NCI-H446 treated with DMSO at 0.1 percent for 48 hours (cell line): Measurements from ENCODE around the gene SERINC3.
A peak's percentile ranks its signal among the peaks of the same experiment; 100 is the strongest.
"Not testable (repeated sequence)": the region's sequence is repeated elsewhere in the genome, so short reads cannot be mapped to it uniquely, and the experiment has no call there.

Source experiments
- DNase-seq: peaks from one replicate; lab custom pipeline; 2025; lab: John Stamatoyannopoulos, UW

The SERINC3 gene

DNA sequence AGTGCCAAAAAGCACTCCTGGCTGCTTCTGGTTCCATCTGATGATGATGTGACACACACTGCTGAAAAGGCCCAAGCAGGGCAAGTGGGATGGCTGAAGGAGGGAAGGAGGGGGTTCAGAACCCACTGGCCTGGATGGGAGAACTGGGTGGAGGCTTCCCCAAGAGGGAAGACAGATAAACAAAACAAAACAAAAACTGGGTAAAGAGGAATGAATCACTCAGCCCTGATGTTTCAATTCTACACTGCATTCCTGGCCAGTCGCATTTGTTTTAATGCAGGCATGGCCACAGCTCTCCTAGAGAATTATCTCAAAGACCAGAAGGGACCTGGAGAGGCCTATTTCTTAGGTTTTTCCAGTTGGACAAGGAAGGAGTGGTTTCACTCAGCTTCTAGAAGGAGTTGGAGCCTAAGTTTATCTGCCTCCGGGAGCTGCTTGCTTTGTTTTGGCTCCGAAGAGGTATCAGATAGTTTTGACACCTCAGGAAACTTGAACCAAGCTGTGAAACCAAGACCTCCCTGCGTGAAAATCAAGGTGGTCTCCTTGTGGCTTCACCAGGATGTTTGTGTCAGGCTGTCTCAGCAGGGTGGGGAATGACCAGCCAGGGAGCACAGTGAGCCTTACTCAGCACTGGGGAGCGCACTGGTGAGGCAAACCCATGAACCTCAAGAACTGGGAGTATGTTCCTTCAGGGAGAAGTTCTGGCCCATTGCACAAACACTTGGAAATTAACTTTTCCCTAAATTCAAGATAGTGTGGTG, 30.1 kb downstream of the SERINC3 start:
- DNase-seq, result no peak

DNA sequence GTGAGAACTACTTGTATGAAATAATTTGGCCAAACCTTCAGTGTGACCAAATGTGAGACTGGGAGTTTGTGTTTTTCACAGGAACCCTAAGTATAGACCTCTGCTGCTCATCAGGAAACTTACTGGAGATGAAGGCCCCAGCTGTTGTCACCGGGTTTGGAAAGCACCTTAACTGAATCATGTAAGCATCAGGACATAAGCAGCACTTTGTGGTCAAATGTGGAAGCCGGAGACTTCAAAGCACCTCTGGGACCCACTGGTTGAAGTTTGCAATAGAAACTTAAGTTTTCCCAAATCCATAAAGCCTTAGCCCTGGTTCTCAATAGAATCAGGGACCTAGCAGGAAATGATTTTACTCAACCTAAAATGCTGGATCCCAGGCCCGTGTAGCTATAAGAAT, 31.9 kb downstream of the SERINC3 start:
- no peak for DNase-seq

DNA sequence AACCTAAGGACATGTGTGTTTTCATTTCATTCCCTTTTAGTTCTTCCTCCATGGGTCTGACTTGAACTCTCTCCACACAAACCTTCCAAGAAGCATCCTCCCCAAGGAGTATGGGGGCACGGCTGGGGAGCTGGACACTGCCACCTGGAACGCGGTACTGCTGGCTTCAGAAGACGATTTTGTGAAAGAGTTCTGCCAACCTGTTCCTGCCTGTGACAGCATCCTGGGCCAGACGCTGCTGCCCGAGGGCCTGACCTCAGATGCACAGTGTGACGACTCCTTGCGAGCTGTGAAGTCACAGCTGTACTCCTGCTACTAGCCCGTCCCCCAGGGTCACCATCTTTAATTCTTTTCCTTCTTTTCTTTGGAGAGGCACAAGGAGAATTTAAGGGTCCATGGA, 32.6 kb downstream of the SERINC3 start:
- DNase-seq, result no peak

DNA sequence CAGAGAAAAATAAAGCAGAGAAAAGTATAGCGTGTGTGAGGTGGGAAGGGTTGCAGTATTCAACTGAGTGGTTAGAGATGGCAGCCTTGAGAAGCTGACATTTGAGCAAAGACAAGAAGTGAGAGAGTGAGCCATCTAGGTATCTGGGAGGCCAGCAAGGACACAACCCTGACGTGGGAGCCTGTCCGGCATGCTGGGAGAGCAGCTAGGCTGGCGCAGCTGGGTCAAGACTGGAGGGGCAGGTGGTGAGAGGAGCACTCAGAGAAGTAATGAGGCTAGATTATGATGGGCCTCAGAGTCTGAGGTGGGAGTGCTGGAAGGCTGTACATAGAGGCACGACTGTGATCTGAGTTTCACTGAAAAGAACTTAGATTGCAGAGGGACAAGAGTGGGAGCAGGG, 33.3 kb downstream of the SERINC3 start:
- DNase-seq, result no peak

DNA sequence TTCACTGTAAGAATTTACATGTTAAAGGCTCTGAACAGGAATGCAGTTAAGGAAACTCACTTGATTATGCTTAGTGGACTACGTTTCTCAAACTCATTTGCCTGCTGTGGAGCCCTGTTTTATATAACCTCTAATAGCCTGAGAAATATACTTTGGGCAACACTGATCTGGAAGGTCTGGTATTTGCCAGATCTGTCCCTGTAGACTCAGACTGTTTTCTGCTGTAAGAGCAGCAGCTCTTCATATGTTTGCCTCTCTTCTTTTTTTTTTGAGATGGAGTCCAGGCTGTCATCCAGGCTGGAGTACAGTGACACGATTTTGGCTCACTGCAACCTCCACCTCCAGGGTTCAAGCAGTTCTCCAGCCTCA, 36.1 kb downstream of the SERINC3 start:
- no peak for DNase-seq

DNA sequence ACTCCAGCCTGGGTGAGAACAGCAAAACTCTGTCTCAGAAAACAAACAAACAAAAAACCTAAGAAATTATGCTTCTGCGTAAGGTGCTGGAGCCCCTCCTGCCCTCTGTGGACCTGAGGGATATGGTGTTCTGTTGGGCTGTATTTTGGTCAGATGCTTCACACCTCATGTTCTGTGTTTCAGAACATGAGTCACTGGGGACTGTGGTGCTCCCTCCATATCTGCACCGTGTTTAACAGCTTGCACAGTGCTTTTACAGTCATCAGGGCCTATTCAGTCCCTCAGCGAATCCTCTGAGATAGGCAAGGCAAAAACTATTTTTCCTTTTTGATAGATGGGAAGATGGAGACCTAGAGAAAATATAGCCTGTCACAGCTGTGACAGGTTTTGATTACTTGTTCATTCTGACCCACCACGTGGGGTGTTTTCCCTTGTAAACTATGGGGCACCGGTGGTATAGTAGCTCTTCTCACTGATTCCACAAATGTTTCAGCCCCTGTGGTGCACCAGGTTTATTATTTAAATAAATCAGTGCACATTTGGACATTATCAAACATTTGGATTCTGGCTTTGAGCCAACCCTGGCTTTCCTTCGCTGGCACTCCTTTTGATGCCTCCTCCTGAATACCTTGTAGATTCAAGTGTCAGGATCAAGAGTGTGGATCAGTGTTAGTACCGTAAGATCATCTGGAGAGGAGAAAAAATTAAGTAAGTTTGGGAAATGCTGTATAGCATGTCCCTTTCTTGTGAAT, 36.6 kb downstream of the SERINC3 start:
- DNase-seq, result no peak

DNA sequence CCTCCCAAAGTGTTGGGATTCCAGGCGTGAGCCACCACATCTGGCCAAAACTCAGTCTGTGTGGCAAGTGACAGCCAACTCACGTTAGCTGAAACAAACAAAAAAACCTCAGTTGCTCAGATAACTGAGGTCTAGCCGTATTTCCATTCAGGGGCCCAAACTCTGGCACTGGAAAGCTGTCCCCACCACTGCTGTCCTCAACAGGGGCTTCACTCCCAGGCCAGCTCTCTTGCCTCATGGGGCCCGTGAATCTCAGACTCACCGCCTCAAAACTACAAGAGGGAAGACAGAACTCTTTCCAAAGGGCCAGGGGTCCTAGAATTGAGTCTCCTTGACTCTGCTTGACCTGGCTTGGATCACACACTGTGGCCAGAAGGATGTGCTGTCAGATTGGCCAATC, 38.8 kb downstream of the SERINC3 start:
- no peak for DNase-seq

DNA sequence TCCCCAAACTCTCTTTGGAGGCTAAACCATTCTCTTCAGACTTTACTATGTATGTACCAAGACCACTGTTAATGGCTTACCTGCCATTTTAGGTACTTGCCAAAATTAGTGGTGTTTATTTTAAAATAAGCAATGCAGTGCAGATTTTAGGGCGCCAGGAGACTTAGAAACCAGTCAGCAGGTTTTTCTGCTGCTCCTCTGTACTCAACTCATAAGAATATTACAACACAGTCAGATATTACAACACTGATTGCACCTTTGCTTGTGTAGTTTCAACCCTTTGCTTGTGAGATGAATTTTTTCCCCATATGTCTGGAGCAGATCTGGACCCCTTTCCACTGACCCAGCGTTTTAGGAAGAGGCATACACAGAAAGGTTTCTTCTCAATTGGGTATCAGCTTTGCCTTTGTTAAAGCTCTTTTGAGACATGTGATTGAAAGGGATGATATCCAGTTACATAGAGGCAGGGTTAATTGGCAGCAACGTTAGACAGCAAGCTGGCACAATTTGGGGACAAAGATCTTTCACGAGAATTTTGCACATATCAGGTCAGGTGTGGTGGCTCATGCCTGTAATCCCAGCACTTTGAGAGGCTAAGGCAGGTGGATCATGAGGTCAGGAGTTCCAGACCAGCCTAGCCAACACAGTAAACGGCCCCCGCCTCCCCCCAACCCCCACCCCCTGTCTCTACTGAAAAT, 40.0 kb downstream of the SERINC3 start:
- no peak for DNase-seq

DNA sequence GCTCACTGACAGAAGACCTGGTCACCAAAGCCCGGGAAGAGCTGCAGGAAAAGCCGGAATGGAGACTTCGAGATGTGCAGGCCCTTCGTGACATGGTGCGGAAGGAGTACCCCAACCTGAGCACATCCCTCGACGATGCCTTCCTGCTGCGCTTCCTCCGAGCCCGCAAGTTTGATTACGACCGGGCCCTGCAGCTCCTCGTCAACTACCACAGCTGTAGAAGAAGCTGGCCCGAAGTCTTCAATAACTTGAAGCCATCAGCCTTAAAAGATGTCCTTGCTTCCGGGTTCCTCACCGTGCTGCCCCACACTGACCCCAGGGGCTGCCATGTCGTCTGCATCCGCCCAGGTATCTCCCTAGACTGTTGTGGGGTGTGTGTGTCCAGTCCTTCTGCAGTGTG, 41.8 kb downstream of the SERINC3 start:
- no peak for DNase-seq

DNA sequence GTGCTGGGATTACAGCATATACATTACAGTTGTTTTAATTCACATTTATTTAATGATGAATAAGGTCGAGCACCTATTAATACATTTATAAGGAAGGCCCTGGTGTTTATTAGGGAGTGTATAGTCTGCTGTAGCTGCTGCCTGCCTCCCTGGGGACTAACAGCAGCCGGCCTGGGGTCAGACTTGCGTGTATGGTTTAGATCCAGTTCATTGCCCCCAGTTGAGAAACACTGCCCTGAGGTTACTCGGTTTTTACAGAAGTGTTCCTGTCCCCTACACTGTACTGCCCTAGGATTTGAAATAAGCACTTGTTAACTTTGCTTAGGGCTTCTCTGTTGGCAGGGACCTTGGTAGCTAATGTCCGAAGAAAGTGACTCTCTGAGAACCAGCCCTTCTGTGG, 42.2 kb downstream of the SERINC3 start:
- no peak for DNase-seq

DNA sequence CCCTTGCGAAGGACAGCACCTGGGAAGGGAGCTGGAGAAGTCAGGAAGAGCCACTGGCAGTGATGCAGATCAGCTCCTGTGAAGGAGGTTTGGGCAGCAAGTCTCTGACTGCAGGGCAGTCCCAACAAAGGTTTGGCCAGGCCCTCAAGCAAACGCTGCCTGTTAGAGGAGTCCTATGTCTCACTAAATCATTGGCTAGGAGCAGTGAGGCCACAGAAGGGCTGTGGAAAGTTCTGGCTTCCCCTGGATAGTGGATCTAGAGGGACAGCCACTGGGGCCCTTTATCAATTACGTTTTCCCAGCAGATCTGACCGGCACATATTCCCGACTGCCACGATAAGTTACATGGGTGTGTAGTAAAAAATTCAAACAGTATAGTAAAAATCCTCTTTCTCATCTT, 43.7 kb downstream of the SERINC3 start:
- DNase-seq, result no peak

DNA sequence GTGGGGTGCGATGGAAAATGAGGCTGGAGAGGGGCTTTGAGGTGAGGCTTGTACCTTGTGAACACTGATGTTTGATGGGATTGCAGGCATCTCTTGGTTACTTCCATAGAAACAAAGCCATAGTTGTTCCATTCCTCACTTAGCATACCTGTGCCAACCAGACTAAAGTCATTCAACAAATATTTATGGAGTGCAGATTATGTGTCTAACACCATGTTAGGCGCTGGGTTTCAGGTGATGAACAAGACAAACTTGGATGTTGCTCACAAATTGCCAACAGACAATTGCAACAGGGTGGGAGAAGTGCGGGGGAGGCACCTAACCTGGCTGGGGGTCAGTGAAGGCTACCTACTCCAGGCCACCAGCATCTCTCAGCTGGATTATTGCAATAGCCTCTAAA, 44.7 kb downstream of the SERINC3 start:
- no peak for DNase-seq

DNA sequence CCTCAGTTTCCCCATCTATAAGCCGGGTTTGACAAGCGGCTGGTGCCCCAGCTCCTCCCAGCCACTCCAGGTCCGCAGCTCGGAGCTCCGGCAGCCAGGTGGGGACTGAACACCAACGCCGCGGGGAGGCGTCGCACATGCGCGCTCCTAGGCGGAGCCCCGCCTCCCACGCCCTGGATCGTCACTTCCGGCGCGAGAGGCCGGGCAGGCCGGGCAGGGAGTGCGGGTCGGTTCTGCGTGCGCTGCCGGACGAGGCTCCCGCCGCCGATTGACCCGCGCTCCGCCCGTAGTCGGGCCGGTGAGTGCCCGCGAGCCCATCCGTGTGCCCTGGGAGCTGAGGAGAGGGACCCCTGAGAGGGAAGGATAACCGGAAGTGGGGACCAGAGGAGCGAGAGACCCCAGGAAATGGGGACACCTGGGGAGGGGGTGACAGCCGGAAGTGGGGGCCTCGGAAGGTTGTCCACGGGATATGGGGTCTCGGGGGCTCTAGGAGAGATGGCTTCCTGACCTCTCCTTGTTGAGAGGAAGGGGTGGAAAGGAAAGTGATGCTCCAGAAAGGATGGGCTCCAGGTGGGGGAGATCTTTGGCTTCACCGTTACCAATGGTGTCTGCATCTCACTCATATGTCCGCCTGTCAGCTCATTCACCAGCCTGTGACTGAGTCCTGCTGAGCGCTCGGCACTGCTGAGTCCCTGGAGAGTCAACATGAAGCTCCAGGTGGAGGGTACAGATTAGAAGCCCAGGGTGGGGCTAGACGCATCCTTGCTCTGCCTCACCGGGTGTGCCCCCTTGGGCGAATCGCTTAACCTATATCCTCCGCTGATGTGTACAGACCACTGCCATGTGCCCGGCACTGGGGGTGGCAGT, 45.9 kb downstream of the SERINC3 start, which contains the start of gene TTPAL:
TTPAL (plus strand) TSS at position 181 of the 867 bp plus-strand sequence. CDS start 4,126 bp downstream, outside the sequence.
- DNase-seq, result peak; percentile 72

DNA sequence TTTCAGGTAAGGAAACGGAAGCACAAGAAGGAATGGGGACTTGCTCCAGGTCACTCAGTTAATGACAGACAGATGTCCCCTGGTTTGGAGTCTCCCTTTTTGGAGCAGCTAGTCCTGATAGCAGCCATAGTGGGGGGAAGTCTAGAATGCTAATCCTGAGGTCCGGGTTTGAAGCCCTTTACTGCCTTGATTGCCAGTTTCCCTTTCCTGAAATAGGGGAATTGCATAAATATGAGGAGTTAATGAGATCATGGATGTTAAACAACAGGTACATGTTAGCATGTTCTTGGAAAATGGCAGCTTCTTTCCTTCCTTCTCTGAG, 46.5 kb downstream of the SERINC3 start:
- DNase-seq, result no peak

DNA sequence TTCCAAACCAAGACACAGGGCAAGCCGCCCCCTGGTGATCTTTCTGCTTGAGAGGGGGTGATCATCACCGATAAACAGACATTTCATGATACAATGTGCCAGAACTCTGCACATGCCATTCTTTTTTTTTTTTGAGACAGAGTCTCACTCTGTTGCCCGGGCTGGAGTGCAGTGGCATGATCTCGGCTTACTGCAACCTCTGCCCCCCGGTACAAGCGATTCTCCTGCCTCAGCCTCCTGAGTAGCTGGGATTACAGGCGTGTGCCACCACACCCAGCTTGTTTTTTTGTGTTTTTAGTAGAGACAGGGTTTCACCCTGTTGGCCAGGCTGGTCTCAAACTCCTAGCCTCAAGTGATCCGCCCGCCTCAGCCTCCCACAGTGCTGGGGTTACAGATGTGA, 49.6 kb downstream of the SERINC3 start:
- not testable (repeated sequence) for DNase-seq

DNA sequence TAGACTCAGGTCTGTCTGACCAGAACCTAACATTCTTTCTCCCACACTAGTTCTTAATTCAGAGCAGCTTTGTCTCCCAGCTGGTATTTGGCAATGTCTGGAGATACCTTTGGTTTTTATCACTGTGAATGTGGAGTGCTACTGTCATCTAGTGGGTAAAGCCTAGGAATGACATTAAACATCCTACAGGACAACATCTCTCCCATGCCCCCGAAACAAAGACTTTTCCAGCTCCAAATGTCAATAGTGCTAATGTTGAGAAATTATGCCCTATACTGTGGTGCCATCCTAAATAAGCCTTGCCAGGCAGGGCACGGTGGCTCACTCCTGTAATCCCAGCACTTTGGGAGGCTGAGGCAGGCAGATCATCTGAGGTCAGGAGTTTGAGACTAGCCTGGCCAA, 50.4 kb downstream of the SERINC3 start:
- no peak for DNase-seq

DNA sequence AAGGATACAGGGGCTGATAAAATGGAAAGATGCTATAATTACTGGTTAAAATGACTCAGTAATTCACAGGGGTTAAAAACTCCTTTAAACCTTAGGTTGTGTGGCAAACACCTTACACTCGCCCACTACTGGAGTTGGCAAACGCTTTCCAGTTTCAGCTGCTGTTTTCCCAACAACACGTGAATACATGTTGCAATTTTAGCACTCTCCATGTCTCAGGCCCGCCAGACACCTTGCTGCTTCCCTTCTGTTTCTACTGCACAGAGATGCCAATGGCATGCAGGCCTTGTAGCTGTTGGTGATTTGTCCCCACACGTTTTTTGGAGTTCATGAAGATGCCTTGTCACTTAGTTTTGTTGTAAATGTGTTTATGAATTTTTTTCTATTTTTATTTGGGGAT, 51.5 kb downstream of the SERINC3 start:
- DNase-seq, result no peak

DNA sequence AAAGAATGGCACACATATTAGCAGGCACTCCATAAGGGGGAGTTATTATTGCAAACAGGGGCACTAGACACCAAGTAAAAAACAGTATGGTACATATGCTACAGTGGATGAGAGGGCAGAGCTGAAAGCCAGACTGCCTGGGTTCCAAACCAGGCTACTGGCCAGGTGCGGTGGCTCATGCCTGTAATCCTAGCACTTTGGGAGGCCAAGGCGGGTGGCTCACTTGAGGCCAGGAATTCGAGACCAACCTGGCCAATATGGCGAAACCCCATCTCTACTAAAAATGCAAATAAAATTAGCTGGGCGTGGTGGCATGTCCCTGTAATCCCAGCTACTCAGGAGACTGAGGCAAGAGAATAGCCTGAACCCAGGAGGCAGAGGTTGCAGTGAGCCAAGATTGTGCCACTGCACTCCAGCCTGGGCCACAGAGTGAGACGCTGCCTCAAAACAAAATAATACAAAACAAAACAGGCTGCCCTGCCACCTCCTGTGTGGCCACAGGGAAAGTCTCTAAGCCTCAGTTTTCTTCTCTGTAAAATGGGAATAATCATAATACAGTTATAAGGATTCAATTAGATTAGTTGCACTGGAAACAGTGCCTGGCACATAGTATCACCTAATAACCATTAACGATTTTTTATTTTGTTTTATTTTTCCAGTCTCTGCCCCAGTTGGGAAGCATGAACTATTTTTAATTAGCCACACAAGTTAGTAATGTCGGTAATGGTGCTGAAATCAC, 53.7 kb downstream of the SERINC3 start:
- no peak for DNase-seq

DNA sequence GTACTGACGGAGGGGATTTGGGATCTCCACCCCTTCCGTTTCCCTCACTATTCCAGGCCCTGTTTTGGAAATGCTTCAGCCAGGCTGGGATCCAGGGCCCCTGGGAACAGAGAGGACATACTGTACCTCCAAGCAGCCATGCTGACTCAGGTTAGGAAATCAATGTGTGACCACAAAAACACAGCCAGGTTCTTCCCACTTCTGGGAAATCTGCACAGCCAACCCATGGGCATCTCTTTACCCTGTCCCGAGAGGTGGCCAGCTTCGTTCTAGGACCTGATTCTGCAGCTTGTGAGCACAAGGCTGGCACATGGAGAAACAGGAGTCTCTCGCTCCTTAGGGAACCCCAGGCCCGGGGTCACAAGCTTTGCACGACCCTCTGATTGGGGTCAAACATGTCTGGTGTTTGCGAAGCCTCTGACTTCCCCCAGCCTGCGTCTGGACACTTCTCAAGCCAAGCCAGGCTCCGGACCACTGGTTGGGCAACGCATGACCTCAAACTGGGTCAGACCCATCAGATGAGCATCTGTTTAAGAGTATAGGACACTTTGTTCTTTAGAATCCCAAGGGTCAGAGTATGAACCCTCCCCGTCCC, 54.5 kb downstream of the SERINC3 start:
- no peak for DNase-seq

DNA sequence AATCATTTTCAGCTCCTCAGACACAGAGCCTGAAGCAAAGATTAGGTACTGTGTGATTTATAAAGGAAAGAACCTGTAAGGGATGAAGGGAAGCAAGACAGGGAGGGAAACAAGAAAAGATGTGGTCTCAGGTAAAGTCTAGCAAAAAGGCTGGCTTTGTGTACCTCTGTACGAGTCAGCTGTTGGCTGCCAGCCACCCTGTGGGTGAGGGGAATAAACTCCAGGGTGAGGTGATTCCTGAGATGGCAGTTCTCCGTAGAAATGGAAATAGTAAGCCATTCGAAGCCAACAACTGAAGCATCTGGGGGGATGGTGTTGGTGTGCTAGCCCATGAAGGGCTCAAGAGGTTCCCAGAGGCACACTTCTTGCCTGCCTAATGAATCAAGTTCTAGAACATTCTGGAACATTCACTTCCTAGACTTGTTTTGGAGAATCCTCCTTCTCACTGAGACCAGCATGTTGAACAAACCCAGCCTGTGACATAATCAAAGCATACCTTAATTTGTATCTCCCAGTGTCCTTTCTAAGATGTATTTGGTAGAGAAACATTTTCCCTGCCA, 56.8 kb downstream of the SERINC3 start:
- DNase-seq, result no peak

DNA sequence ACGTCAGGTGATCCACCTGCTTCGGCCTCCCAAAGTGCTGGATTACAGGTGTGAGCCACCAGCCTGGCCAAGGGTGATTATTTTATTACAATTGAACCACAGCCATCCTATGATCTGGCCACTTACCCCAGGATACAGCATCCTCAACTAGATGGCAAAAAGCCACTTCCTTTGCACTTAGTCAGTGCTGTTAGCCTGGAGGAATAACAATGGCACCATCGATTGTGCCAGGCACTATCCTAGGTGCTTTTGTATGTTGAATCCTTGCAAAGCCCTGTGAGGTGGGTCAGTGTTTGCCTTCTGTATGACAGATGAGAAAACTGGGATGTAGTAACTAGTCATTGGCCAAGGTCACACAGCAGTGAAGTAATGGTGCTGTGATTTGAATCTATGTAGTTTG, 57.4 kb downstream of the SERINC3 start:
- DNase-seq, result no peak
